ENCODE data around the gene BIRC5. TPM values are rescaled to one million over a fixed set of nuclear protein-coding genes. Genes with fewer than 3 reads are reported as not detected.

The BIRC5 gene
- polyA plus RNA-seq, 1 experiment: 15.3 TPM

DNA sequence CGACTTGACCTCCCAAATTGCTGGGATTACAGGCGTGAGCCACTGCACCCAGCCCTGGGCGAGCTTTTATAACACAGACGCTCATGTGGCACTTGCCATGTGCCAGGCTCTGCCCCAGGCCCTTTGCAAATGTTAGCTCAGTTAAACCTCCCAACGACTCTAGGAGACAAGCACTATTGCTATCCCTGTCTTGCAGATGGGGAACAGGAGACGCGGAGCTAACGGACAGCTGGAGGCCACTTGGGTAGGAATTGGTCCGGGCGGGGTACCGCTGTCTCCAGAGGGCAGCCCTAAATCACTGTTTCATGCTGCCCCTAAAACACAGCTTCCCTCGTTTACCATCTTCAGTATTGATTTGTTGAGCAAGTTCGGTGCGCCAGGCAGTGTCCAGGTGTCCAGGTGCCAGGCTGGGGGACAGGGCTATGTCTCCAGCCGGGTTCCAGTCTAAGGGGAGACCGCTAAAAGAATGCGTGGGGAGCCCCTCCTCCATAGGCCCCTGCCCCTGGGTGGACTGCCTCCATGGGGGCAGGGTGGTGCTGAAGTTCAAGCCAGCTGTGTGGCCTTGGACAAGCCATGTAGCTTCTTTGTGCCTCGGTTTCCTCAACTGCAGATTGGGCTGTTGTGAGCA, 41.1 kb downstream of the BIRC5 start:
- no peak overlapping the region for H3K27ac ChIP-seq (ENCODE audit: low read depth, low read length)
- ChIA-PET POLR2A (interaction anchor here (0.6 to 1.0 kb wide), 5 partner anchors 14 to 838 kb away, joined by 3 to 4 read pairs (median 3); partner anchors contain the start of gene SOCS3), CTCF (interaction anchor here (0.5 to 1.3 kb wide), 2 partner anchors 27 to 68 kb away, joined by 3 read pairs; partner anchors contain the start of gene AFMID)
- TF ChIP-seq, protein P1, sequence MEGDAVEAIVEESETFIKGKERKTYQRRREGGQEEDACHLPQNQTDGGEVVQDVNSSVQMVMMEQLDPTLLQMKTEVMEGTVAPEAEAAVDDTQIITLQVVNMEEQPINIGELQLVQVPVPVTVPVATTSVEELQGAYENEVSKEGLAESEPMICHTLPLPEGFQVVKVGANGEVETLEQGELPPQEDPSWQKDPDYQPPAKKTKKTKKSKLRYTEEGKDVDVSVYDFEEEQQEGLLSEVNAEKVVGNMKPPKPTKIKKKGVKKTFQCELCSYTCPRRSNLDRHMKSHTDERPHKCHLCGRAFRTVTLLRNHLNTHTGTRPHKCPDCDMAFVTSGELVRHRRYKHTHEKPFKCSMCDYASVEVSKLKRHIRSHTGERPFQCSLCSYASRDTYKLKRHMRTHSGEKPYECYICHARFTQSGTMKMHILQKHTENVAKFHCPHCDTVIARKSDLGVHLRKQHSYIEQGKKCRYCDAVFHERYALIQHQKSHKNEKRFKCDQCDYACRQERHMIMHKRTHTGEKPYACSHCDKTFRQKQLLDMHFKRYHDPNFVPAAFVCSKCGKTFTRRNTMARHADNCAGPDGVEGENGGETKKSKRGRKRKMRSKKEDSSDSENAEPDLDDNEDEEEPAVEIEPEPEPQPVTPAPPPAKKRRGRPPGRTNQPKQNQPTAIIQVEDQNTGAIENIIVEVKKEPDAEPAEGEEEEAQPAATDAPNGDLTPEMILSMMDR (IDR thresholded peaks at IDR 0.05; ENCODE audit: low read depth, low read length): no peak
- no peak overlapping the region for H3K4me3 ChIP-seq (ENCODE audit: low read depth, low read length)
- no peak for DNase-seq (ENCODE audit: low read depth, low spot score)
- H3K9me3 ChIP-seq (ENCODE audit: control insufficient read depth, insufficient read depth, low read length): no peaks in the 10 kb centered on the region; the same call in 1 of the 2 replicates
- H3K27me3 ChIP-seq (ENCODE audit: control insufficient read depth, insufficient read depth, low read length): peaks cover 2% of the 10 kb centered on the region

DNA sequence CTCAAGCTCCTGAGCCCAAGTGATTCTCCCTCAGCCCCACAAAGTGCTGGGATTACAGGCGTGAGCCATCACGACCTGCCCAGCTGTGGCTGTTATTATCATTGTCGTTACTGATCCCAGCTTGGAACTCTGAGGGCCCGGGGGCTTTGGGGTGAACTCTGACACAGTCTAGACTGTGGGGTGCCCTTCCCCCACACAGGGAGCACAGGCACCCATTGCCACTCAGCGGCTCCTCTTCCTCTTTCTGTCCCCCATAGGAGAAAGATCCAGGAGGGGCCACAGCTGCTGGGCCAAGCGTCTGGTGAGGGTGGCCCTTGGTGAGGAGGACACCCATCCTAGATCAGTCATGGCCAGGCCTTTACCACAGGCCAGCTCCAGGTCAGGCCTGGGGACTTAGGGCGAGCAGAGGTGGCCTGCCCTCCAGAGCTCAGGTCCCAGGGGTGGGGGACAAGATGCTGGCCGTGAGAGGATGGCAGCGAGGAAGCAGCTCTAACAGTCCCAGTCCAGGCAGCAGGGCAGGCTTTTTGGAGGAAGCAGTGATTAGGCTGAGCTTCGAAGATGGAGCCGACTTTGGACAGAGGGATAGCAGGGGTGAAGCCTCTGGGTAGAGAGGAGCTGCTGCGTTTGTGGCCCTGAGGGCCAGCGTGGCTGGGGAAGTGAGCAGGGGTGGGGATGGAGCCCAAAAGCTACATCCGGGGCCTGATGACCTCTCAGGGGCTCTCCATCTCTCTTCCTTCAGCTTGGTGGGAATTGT, 42.1 kb downstream of the BIRC5 start:
- Histone ChIP-seq H3K27me3 (ENCODE audit: control insufficient read depth, insufficient read depth, low read length) (peaks cover 2% of the 10 kb centered on the region), H3K4me3 (ENCODE audit: low read depth, low read length) (no peak overlapping the region), H3K27ac (ENCODE audit: low read depth, low read length) (no peak overlapping the region), H3K9me3 (ENCODE audit: control insufficient read depth, insufficient read depth, low read length) (no peaks in the 10 kb centered on the region; the same call in 1 of the 2 replicates)
- TF ChIP-seq, protein P1 (IDR thresholded peaks at IDR 0.05; ENCODE audit: low read depth, low read length): no peak
- DNase-seq (ENCODE audit: low read depth, low spot score): no peak
- ChIA-PET CTCF (interaction anchor here (0.5 to 1.1 kb wide), 2 partner anchors 26 to 166 kb away, joined by 3 read pairs; no protein-coding TSS in a partner anchor), POLR2A (no interaction called here)

DNA sequence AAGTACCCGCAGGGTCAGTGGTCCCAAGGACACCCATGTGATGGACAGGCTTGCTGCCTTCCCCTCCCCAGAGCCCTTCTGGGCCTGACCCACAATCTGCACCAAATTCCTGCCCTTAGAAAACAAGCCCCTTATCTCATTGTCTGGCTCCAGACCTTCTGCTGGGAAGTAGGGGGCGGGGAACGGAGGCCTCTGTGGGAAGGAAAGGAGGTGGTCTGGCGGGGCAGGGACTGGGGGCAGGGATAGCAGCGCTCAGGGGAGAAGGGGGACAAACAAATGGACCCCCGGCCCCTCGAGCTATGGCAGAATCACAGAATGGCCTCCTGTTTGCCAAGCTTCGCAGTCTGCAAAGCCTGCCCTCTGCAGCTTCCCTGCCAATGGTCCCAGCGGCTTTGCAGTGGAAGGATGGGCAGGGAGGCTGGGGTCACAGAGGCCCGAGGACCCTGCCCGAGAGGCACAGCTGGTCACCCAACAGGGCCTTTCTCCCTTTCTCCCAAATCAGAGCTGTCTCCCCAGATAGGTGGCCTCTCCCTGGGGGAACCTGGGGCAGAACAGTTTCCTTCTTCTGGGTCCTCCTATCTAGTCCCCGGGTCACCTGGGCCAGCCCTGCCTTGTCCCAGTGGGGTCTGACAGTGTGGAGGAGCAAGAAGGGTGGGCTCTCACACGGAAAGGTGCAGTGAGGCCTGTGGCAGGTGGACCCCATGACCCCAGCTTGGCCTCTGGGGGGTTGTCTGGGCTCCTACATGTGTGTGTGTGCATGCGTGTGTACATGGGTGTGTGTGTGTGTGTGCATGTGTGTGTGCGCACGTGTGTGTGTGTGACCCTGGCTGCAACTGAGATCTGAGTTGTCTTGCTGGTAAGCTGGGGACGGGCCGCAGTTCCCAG, 42.9 kb downstream of the BIRC5 start:
- POLR2A ChIA-PET: no interaction called here
- CTCF ChIA-PET: interaction anchor here (1.1 kb wide), 1 partner anchor 166 kb away, joined by 3 read pairs; no protein-coding TSS in a partner anchor
- Histone ChIP-seq H3K9me3 (ENCODE audit: control insufficient read depth, insufficient read depth, low read length) (no peaks in the 10 kb centered on the region; the same call in 1 of the 2 replicates), H3K27ac (ENCODE audit: low read depth, low read length) (no peak overlapping the region), H3K4me3 (ENCODE audit: low read depth, low read length) (no peak overlapping the region), H3K27me3 (ENCODE audit: control insufficient read depth, insufficient read depth, low read length) (peaks cover 2% of the 10 kb centered on the region)
- TF ChIP-seq, protein P1 (IDR thresholded peaks at IDR 0.05; ENCODE audit: low read depth, low read length): no peak
- DNase-seq (ENCODE audit: low read depth, low spot score): no peak

DNA sequence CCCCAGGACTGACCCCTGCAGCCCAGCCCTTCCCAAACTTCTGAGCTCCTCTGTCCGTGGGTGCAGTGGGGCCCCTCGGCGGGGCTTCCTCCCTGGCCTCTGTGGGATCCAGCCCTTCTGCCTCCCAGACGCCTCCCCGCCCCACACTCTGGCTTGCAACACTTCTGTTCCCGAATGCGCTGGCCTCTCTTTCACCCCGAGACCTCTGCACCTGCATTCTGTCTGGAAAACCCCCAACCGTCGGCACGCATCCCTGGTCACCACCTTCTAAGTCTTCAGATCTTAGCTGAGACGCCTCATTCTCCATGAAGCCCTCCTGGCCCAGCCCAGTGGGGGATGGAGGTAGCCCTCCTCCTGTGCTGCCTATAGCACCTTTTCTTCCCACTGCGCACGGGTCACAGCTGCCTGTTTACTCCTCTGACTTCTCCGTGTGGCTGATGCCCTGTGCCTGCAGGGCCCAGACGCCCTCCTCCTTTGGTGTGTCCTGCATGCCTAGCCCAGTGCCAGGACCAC, 43.8 kb downstream of the BIRC5 start:
- ChIA-PET POLR2A (no interaction called here), CTCF (no interaction called here)
- H3K9me3 ChIP-seq (ENCODE audit: control insufficient read depth, insufficient read depth, low read length): no peaks in the 10 kb centered on the region; the same call in 1 of the 2 replicates
- no peak overlapping the region for H3K27ac ChIP-seq (ENCODE audit: low read depth, low read length)
- no peak overlapping the region for H3K4me3 ChIP-seq (ENCODE audit: low read depth, low read length)
- DNase-seq (ENCODE audit: low read depth, low spot score): no peak
- peaks cover 2% of the 10 kb centered on the region for H3K27me3 ChIP-seq (ENCODE audit: control insufficient read depth, insufficient read depth, low read length)
- TF ChIP-seq, protein P1 (IDR thresholded peaks at IDR 0.05; ENCODE audit: low read depth, low read length): no peak
